GM10266 (cell line): ENCODE measurements around the gene REPIN1.

Source experiments
- DNase-seq: peaks from one replicate; pipeline ENCODE4 v3.0.0; 2012; ENCODE audit errors: extremely low spot score
- TF ChIP-seq, protein P1 (sequence below): IDR thresholded peaks from 2 replicates; pipeline ENCODE4 v1.5.1; 2012; ENCODE audit warnings: mild to moderate bottlenecking, low read depth; ENCODE audit not compliant: control insufficient read depth, insufficient read depth; ENCODE audit errors: missing control alignments

The REPIN1 gene

DNA sequence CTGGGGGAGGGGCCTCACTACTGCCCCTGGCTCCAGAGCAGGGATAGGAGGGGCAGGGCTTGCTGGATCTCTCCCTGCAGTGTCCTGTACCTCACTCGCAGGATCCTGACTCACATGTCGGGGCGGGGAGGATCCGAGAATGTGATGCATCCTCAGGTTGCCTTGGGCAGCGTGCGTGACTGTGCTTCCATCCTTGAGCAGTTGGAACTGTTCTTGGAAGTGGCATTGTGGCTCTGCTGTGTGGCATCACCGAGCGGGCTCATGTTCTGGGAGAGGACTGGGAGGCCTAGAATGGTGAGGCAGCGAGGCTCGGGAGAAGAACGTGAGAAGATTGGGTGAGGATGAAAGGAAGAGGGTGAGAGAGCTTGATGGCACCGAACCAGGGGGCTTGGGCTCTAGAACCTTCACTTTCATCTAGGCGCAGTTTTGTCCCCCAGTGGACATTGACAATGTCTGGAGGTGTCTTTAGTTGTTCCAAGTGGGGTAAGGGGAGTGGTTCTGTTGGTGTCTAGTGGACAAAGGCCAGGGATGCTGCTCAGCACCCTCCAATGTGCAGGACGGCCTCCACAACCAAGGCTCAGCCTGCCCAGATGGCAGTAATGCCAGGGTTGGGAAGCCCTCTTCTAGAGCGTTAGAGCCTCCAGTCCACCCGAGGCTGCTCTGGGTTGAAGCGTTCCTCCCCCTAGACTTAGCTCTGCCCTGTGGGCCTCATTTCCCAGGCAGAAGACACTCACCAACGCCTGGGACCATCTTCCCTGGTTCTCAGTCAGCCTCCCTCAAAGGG lies 35.6 kb upstream of the REPIN1 start:
- TF ChIP-seq, protein P1, sequence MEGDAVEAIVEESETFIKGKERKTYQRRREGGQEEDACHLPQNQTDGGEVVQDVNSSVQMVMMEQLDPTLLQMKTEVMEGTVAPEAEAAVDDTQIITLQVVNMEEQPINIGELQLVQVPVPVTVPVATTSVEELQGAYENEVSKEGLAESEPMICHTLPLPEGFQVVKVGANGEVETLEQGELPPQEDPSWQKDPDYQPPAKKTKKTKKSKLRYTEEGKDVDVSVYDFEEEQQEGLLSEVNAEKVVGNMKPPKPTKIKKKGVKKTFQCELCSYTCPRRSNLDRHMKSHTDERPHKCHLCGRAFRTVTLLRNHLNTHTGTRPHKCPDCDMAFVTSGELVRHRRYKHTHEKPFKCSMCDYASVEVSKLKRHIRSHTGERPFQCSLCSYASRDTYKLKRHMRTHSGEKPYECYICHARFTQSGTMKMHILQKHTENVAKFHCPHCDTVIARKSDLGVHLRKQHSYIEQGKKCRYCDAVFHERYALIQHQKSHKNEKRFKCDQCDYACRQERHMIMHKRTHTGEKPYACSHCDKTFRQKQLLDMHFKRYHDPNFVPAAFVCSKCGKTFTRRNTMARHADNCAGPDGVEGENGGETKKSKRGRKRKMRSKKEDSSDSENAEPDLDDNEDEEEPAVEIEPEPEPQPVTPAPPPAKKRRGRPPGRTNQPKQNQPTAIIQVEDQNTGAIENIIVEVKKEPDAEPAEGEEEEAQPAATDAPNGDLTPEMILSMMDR, result no peak
- no peak for DNase-seq

DNA sequence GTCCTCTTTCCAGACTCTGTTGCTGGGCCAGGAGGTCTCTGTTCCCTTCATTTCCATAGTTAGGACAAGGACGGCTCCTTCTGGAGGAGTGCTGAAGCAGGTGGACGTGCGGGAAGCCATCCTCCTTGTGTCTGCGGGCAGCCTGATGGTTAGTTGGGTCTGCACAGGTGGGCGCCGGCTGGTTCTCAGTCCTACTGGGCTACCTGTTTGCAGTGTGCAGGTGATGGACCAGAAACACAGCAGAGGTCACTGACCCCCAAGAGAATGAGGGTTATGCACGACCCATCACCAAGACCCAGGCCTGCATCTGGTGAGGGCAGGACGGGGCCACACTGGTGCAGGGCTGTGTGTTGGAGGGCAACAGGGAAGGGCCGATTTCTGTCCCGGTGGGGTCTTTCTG lies 35.0 kb upstream of the REPIN1 start:
- DNase-seq, result no peak
- TF ChIP-seq, protein P1, result no peak

DNA sequence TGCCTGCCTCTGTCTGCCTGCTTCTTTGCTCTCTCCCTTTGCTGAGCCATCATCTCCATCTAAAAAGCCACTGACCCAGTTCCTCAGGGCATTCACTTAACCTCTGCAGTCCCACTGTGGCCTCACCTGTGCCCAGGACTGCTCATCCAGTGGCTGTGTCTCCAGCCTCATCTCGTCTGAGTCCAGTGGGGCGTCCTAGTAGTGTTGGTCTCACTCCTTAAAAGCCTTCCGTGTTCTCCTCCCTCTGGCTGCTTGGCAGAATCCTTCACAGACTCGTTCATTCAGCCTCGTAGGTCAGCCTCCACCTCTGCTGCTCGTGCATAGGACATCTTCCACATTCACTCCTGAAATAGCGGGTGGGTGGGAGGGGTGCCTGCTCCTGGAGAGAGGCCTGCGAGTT lies 34.5 kb upstream of the REPIN1 start:
- TF ChIP-seq, protein P1, result no peak

DNA sequence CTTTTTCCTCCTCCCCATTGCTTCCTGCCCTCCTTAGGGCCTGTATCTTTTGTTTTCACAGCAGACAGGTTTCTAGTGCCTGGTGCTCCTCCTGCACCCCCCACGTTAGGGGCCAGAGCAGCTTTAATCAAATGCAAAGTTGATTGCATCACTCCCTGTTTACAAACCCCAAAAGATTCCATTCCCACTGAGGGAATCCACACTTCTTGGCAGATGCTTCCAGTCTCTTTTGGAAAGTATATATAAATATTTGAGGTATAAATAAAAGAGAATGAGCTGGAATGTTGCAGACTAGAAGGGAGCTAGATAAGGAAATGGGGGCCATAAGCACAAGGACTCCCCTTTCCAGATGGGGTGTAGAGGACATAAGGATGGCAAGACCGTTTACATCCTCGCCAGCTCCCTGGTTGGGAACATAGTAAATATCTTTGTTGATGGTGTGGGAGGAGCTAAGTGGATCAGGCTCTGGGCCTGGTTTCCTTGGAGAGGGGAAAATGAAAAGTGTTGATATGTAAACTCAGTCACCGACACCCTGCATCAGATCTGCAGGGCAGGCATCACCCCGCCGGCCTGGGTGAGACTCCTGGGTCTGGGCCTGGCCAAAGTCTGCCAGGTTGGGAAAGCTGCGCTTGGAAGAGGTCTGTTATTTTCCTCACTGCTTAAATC lies 33.4 kb upstream of the REPIN1 start:
- no peak for DNase-seq

More for the DNA sequence above, 34.5 kb upstream of the REPIN1 start:
- DNase-seq, result no peak

DNA sequence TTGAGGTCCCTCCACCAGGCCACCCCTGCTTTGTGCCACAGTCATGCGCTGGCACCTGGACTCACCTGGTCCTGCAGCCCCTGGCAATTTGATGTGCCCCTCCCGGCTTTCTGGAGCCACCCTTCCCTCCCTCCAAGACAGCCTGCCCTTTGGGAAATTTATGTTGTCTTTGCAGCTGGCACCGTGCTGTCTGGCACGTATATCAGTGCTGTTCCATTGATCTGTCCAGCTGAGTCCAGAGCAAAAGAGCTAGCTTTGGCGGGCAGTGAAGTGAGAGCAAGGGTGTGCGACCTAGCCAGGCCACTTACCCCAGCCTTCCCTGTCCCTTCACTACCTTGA lies 32.9 kb upstream of the REPIN1 start:
- no peak for DNase-seq
- TF ChIP-seq, protein P1, result no peak

More for the DNA sequence above, 33.4 kb upstream of the REPIN1 start:
- TF ChIP-seq, protein P1, result no peak

DNA sequence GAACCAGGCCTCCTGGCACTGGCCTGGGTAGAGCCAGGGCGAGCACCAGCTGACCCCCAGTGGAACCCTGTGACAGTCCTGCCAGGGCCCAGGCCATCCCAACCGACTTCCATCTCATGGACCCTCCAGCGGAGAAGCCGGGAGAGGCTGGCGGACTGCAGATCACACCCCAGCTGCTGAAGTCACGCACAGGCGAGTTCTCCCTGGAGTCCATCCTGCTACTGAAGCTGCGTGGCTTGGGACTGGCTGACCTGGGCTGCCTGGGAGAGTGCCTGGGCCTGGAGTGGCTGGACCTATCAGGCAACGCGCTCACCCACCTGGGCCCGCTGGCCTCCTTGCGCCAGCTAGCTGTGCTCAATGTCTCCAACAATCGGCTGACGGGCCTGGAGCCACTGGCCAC lies 31.9 kb upstream of the REPIN1 start:
- TF ChIP-seq, protein P1, result no peak
- no peak for DNase-seq

DNA sequence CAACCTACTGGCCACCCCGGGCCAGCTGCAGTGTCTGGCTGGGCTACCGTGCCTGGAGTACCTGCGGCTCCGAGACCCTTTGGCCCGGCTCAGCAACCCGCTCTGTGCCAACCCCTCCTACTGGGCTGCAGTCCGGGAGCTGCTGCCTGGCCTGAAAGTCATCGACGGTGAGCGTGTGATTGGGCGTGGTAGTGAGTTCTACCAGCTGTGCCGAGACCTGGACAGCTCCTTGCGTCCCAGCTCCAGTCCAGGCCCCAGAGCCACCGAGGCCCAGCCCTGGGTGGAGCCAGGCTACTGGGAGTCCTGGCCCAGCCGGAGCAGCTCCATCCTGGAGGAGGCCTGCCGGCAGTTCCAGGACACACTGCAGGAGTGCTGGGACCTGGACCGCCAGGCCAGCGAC lies 31.4 kb upstream of the REPIN1 start:
- TF ChIP-seq, protein P1, result no peak
- DNase-seq, result no peak
